Stomach (tissue), 9 donors: ENCODE measurements around the gene HSPA4. TPM values are rescaled to one million over a fixed set of nuclear protein-coding genes. Genes with fewer than 3 reads are reported as not detected.

Source experiments
- DNase-seq, 2 donors: peaks; one replicate each; pipeline versions ENCODE4 v3.0.0 to v3.0.0-alpha.2; 2013 to 2019
- H3K27ac ChIP-seq, 5 donors: fragments of 200-600 bp in 4 of 5; sonication (generic) in 4 of 5; one replicate each; pipeline ENCODE4 v1.5.1; 2013 to 2019; ENCODE audit warnings: mild to moderate bottlenecking in 1 of 5, moderate library complexity in 1 of 5
- H3K27me3 ChIP-seq, 3 donors: fragments of 200-600 bp; sonication (generic); one replicate each; pipeline ENCODE4 v1.5.1; 2017 to 2019; ENCODE audit warnings: mixed run types in 1 of 3
- H3K36me3 ChIP-seq, 4 donors: fragments of 200-600 bp; sonication (generic); 1 replicate in 3 of 4; 2 replicates in 1 of 4; pipeline ENCODE4 v1.5.1; 2016 to 2019
- H3K4me1 ChIP-seq, 4 donors: fragments of 200-600 bp; sonication (generic); one replicate each; pipeline ENCODE4 v1.5.1; 2016 to 2019
- H3K4me3 ChIP-seq, 4 donors: fragments of 200-600 bp; sonication (generic) in 3 of 4; one replicate each; pipeline ENCODE4 v1.5.1; 2016 to 2019; ENCODE audit warnings: mild to moderate bottlenecking in 1 of 4
- H3K9me3 ChIP-seq, 4 donors: fragments of 200-600 bp; sonication (generic); one replicate each; pipeline ENCODE4 v1.5.1; 2016 to 2019
- EP300 ChIP-seq: sonication (generic); formaldehyde crosslinking; IDR thresholded peaks from one replicate; pipeline ENCODE4 v1.6.1; 2017; ENCODE audit warnings: antibody characterized with exemption
- POLR2A ChIP-seq, 4 donors: fragments of 450-650 bp; IDR thresholded peaks; one replicate each; pipeline ENCODE4 v1.6.1; 2016; ENCODE audit warnings: antibody characterized with exemption in 4 of 4, control low read depth in 2 of 4, mild to moderate bottlenecking in 1 of 4, moderate library complexity in 1 of 4
- POLR2AphosphoS5 ChIP-seq, 3 donors: sonication (generic); formaldehyde crosslinking; IDR thresholded peaks; one replicate each; pipeline ENCODE4 v1.6.1; 2016; ENCODE audit warnings: antibody characterized with exemption in 3 of 3
- WGBS, 5 donors: extraction: QIAGEN DNeasy Blood & Tissue Kit in 3 of 5; methylation state at CpG; one replicate each; pipeline versions ENCODE4 v1.1.5 to v1.1.7; 2013 to 2018; 5-methylcytosine and 5-hydroxymethylcytosine counted together
- intact Hi-C: fragments of 100-400 bp; cut with DNase I; formaldehyde crosslinking; loops from one replicate; pipeline ENCODE4 v1.15.1; 2023; ENCODE audit warnings: low total_unique reads
- polyA plus RNA-seq, 3 donors: library from polyadenylated mRNA; stranded (reverse); fragments of 200-250 nt; gene quantifications; one replicate each; pipeline ENCODE4 v1.2.3, GENCODE V29; 2013
- total RNA-seq, 5 donors: library from RNA; depleted of rRNA; stranded (reverse); fragments of >200 nt; gene quantifications; one replicate each; pipeline versions ENCODE4 v1.1.0 to v1.2.3, GENCODE V29; 2014 to 2016
- TF ChIP-seq, protein P1 (sequence below), 7 experiments: fragments of 450-650 bp in 4 of 7; fragments of 200-600 bp in 3 of 7; sonication (generic) in 3 of 7; IDR thresholded peaks; one replicate each; pipeline ENCODE4 v1.5.1; 2016 to 2019; ENCODE audit warnings: antibody characterized with exemption in 7 of 7, control low read depth in 2 of 7, mild to moderate bottlenecking in 1 of 7
- donor health status: healthy with polysubstance abuse.
- donor health status: Bipolar disorder and iron deficiency.
- donor health status: healthy.

HSPA4 gene
- total and polyA plus RNA-seq, 8 donors = 21.6 to 79.1 (median 37.2) TPM

DNA sequence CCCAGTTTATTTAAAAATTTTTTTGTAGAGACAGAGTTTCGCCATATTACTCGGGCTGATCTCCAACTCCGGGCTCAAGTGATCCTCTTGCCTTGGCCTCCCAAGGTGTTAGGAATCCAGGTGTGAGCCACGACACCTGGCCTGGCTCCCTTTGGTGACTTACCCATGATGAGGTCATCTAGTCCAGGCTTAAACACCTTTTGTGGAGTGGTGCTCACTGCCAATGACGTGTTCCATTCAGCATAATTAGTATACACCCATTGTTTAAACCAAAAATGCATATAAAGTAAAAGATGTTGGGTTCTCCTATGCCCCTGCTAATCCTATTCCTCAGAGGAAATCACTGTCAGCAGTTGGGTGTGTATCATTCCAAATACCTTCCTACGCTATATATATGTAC is 91.0 kb downstream of the HSPA4 start:
- Histone ChIP-seq H3K4me3 (no peak overlapping the region), H3K27me3 (peaks cover 0 to 3% (median 0%) of the 10 kb centered on the region in 3 donors), H3K9me3 (no peaks in the 10 kb centered on the region), H3K36me3 (no peaks in the 10 kb centered on the region), H3K27ac (no peak overlapping the region), H3K4me1 (peaks cover 0 to 1% (median 0%) of the 10 kb centered on the region in 4 donors)
- TF ChIP-seq POLR2A (IDR thresholded peaks at IDR 0.05) = no peak
- 82 to 90% (median 84%) methylated on average over 6 of the region's 6 CpGs for WGBS, 5 donors
- no peak for DNase-seq
- intact Hi-C loops = no loop called here

DNA sequence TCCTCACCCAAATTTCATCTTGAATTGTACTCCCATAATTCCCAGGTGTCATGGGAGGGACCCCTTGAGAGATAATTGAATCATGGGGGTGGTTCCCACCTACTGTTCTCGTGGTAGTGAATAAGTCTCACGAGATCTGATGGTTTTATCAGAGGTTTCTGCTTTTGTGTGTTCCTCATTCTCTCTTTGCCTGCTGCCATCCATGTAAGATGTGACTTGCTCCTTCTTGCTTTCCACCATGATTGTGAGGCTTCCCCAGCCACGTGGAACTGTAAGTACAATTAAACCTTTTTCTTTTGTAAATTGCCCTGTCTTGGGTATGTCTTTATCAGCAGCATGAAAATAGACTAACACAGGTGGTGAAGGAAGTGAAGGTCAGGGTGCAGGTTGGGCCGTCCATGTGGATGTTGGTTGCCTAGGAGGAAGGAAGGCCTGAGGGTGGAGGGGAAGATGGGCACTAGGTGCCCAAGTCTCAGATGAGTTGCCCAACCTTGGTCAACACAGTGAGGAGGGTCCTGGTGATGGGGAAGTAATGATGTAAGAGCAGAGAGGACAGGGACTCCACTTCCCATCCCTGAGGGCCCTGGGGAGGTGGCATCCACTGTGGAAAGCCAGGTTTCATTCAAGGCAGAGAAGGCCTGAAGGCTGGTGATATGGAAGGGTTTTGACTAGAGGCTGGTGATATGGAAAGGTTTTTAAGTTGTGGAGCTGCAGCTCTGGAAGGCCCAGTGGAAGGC is 92.6 kb downstream of the HSPA4 start:
- Histone ChIP-seq H3K36me3 (no peaks in the 10 kb centered on the region), H3K27me3 (peaks cover 0 to 3% (median 0%) of the 10 kb centered on the region in 3 donors), H3K4me1 (peaks cover 0 to 4% (median 0%) of the 10 kb centered on the region in 4 donors), H3K4me3 (no peak overlapping the region), H3K27ac (no peak overlapping the region), H3K9me3 (no peaks in the 10 kb centered on the region)
- DNase-seq = no peak
- TF ChIP-seq POLR2A (IDR thresholded peaks at IDR 0.05) = no peak
- TF ChIP-seq, protein P1, sequence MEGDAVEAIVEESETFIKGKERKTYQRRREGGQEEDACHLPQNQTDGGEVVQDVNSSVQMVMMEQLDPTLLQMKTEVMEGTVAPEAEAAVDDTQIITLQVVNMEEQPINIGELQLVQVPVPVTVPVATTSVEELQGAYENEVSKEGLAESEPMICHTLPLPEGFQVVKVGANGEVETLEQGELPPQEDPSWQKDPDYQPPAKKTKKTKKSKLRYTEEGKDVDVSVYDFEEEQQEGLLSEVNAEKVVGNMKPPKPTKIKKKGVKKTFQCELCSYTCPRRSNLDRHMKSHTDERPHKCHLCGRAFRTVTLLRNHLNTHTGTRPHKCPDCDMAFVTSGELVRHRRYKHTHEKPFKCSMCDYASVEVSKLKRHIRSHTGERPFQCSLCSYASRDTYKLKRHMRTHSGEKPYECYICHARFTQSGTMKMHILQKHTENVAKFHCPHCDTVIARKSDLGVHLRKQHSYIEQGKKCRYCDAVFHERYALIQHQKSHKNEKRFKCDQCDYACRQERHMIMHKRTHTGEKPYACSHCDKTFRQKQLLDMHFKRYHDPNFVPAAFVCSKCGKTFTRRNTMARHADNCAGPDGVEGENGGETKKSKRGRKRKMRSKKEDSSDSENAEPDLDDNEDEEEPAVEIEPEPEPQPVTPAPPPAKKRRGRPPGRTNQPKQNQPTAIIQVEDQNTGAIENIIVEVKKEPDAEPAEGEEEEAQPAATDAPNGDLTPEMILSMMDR (IDR thresholded peaks at IDR 0.05) = no peak
- TF ChIP-seq EP300 = no peak
- no peak for TF ChIP-seq POLR2AphosphoS5 (IDR thresholded peaks at IDR 0.05)
- 65 to 75% (median 70%) methylated on average over 4 of the region's 4 CpGs for whole genome bisulfite sequencing, 5 donors
- intact Hi-C loops = no loop called here

DNA sequence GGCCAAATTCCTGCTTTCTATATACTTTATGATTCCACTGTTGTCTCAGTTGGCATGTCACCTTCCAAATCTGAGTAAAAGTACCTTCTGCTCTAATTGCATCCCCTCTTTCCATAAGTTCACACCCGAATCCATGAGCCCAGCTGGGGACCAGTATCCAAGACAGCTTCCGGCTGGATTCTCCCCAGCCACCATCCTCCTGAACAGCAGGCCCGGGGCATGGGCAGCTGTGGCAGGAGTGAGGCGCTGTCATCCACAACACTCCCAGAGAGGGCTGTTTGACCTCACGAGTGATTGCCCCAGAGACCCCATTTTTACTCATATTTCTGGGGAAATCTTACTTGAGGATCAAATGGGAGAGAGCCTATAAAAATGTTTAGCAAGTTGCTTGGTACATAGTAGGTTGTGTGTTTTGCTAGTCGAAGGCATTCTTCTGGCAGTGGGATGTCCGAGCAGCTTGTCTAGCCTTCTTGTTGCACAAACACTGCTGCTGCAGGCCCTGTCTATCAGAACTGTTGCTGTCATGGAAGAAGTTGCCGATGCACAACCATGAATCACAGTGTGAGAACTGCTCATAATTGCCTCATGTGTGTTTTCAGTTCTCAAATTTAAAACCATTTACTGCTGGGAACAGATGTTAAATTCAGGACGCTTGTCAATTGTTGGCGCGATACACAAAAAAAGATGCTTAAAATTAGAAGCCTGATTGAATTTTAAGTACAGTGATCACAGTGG is 93.8 kb downstream of the HSPA4 start:
- TF ChIP-seq POLR2A (IDR thresholded peaks at IDR 0.05) = no peak
- TF ChIP-seq POLR2AphosphoS5 (IDR thresholded peaks at IDR 0.05) = no peak
- TF ChIP-seq, protein P1 (IDR thresholded peaks at IDR 0.05) = no peak
- no peak for TF ChIP-seq EP300
- DNase-seq = no peak
- Histone ChIP-seq H3K27ac (no peak overlapping the region), H3K9me3 (no peaks in the 10 kb centered on the region), H3K4me3 (no peak overlapping the region), H3K27me3 (peaks cover 0 to 3% (median 0%) of the 10 kb centered on the region in 3 donors), H3K4me1 (peaks cover 0 to 4% (median 0%) of the 10 kb centered on the region in 4 donors), H3K36me3 (no peaks in the 10 kb centered on the region)
- intact Hi-C loops = no loop called here
- 81 to 87% (median 84%) methylated on average over 11 of the region's 11 CpGs for WGBS, 5 donors

DNA sequence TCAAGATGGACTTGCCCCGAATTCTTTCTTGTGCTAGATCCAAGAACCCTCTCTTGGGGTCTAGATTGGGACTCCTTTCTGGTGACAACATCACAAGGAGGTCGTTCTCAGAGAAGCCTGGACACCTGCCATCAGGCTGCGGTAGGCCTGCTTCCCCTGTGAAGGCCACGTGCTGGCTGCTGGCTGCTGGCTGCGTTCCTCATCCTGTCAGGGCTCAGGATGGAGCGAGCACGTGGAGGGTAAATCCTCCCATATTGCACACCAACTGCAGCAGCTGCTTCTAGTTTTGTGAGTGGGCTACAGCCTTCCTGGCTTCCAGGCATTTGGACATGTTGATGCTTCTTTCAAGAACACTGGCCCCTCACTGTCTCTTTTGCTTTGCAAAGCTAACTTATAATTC is 95.6 kb downstream of the HSPA4 start:
- no peaks in the 10 kb centered on the region for H3K36me3 ChIP-seq
- no peaks in the 10 kb centered on the region for H3K9me3 ChIP-seq
- peak in 1 of 2 donors; percentile 53 for DNase-seq
- peaks cover 0 to 4% (median 0%) of the 10 kb centered on the region in 4 donors for H3K4me1 ChIP-seq
- no peaks in the 10 kb centered on the region for H3K27me3 ChIP-seq
- 41 to 58% (median 57%) methylated on average over 7 of the region's 7 CpGs for WGBS, 5 donors
- no peak overlapping the region for H3K4me3 ChIP-seq
- intact Hi-C loops = no loop called here
- H3K27ac ChIP-seq = no peak overlapping the region
- no peak for TF ChIP-seq POLR2A (IDR thresholded peaks at IDR 0.05)
- TF ChIP-seq POLR2AphosphoS5 (IDR thresholded peaks at IDR 0.05) = no peak
- no peak for TF ChIP-seq EP300
- TF ChIP-seq, protein P1 (IDR thresholded peaks at IDR 0.05) = no peak
